IPS-NIHi7 (cell line): ENCODE results near the gene MRPS18B.

ENCODE experiments used
- DNase-seq: peaks from one replicate; pipeline ENCODE4 v3.0.0; 2012; ENCODE audit warnings: mixed read lengths; ENCODE audit errors: extremely low spot score

Gene MRPS18B

DNA sequence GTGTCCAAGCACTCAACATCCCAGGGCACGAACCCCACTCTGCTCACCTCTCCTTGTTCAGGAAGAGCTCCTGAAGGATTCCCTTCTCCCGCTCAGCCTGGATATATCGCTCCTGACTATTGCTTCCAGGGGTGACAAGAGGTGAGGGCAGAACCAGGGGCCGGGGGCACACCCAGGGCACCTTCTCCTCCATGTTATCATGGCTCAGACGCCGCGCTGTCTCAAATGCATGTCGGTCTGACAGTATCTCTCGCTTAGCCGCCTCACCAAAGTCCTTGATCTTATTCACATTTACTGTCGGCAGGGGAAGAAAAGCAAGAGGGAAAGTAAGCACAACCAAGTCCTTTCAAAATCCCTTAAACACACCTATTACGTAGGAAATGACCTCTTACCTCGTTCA lies 13.7 kb upstream of the MRPS18B start:
- DNase-seq, result no peak

DNA sequence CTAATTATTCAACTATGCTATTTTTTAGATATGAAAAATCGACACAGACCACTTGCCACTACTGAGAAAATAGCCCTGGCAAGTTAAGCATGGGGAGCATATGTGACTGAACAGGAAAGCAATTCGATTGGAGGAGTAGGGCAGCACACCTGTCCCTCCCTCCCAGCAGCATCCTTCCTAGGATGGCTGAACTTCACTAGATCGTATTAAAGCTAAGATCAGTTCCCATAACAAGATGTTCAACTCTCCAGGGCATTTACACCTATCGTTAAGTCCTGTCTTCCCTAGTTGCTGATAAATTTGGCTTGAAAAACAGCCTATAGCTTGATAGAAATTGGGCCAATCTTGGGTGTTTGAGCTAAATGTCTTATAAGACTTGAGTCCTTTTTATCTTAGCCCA lies 7.6 kb upstream of the MRPS18B start:
- DNase-seq, result no peak

DNA sequence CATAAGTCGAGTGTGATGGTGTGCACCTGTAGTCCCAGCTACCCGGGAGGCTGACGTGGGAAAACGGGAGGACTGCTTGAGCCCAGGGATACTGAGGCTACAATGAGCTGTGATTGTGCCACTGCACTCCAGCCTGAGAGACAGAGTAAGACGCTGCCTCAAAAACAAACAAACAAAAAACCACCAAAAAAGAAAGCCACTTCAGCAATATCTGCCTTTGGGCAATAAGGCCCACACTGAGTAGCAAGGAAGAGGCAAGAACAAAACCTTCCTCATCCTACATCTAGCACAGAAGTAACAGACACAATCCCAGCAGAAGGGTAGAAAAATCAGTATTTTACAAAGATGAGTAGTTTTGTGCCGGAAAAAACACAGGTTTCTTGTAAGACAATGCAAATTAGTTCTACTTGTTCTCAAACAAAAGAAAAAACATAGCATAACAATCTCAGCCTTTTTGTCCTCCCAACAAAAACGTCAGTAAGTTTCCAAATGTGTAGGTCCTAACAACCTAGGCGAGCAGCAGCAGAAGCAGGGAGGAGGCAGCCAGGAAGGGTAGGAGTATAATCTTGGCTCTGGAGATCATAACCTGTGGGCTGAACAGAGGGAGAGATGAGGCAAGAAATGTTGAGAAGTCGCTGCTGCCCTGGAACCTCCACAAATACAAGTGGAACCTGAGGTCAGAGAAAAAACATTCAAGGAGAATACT lies 6.3 kb upstream of the MRPS18B start:
- DNase-seq, result no peak

DNA sequence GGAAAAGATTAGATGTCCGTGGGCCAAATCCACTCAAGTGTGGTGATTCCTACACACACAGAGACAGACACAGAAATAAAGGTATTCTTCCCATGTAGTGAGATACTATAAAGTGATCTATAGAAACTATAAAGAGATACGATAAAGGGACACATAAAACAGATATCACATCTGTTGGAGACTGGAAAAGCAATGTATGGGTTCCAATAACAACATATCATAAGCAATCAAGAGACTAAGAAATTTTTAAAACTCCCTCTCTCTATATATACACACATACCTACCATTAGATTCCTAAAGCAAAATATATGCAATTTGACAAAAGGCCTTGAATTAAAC lies 5.8 kb upstream of the MRPS18B start:
- no peak for DNase-seq

DNA sequence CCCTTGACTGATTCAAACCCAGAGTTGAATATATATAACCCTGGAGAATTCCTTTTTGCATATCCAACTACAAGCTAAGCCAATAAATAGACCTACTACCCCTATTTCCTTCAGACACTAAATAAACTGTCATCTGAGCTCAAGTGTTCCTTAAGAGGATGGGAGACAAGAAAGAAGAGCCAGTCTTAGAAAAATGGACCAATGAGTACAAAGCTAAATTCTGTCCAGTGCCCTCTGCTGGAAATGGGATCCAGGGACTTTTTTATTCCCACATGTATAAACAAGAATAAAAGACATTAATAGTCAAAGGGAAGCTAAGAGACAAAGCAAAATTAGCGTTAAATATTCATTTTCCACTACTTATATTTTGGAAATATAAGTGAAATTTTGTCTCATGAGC lies 5.4 kb upstream of the MRPS18B start:
- DNase-seq, result no peak

DNA sequence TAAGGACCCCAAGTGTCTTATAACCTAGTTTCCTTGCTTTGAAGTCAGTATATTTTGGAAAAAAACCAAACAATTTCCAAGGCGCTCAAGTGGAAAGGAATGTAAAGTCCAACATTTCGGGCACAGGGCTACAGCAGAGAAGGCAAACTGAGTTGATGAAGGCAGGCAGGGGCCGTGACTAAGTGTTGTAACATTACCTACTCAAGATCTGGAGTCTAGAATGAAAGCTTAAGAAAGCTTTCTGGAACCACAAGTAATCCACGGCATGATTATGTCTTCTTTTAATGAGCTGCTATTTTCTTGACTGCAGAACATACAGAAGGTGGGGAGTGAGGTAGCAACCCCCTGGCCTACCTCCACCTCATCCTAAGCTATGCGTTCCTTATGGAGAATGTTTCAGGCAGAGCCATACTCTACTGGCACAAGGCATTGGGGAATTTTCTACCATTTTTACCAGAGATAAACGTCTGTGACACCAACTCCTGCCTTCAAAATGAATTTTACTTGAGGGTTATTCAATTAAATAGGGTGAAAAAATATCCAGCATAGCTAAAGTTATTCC lies 4.9 kb upstream of the MRPS18B start:
- no peak for DNase-seq

DNA sequence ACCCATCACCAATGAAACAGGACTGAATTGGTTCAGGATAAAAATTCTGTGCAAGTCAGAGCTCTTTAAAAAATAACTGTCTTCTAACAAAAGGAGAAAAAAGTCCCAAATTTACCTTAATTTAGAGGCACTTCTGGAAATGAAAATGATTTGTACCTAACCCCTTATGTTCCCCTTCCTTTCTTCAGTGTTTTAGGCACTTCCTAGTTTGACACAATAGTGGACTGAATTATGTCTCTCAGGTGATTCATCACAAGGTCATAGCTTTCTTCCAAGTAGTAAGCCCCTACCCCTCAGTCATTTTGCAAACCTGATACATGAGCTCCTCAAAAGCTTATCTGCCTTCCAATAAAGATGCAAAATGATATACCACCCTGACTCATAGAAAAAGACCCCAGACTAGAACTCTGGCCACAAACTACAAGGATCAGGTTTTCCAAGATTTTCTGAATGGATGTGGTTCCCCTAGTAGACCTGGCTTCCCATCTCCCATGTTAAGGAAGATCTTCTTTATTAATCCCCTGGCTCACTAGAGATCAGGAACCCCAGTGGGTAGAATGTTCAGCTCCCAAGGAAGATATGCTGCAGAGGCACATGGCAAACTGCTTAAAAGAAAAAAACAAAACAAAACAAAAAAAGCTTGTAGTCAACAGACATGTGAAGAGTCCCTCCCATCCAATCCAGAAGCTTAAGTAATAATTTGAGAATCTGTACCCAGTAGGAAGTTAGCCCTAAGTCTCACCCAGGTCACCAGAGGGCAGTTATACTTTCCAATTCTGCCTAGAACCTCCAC lies 4.2 kb upstream of the MRPS18B start:
- DNase-seq, result no peak

DNA sequence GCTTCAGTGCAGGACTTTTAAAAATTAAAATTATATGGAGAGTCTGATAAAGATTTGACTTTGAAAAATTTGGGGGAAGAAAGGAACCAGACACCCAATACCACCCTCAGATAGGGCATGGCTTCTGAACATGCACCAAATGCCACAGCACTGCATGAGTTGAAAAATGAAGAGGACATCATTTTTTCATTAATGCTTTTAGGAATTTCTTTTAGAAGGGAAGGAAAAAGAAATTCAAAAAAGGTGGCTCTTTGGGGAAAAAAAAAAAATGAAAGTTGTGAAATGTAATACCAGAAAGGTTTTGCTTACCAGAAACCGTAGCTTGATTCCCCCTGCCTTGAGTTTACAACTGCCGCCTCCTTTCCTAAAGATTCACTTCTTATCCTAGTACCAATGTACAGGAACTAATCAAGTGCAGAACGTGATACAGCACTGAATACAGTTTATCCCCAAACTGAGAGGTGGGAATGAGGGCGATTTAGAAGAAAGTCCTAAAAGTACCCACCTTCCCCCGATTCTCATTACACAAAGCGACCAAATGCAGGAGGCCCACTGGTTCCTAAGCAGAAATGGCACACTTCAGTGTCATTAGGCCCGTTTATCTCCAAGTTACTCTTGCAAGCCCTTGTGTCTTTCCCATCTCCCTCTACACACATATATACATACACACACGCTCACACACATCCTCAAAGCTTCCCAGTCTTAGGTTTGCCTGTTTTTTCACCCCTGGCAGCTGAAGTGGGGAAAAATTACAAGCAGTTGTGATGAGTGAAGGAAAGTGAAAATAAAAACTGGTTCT lies 3.4 kb upstream of the MRPS18B start:
- DNase-seq, result no peak

DNA sequence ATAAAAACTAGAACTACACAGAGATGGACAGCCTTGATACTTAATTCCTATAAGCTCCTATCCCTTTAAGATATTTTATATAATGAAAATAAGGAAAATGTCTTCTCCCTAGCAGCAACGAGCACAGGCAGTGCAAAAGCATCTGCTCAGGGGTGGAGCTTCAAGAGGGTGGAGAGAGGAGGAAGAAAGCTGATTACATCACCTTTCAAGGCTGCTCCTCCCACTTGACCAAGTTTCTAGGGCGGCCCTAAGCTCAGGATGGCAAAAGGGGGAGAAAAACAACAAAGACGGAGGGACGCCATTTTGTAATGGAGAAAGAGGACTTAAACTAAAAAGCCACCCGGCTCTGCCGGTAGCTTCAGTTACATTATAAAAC lies 2.8 kb upstream of the MRPS18B start:
- peak; percentile 81 for DNase-seq

DNA sequence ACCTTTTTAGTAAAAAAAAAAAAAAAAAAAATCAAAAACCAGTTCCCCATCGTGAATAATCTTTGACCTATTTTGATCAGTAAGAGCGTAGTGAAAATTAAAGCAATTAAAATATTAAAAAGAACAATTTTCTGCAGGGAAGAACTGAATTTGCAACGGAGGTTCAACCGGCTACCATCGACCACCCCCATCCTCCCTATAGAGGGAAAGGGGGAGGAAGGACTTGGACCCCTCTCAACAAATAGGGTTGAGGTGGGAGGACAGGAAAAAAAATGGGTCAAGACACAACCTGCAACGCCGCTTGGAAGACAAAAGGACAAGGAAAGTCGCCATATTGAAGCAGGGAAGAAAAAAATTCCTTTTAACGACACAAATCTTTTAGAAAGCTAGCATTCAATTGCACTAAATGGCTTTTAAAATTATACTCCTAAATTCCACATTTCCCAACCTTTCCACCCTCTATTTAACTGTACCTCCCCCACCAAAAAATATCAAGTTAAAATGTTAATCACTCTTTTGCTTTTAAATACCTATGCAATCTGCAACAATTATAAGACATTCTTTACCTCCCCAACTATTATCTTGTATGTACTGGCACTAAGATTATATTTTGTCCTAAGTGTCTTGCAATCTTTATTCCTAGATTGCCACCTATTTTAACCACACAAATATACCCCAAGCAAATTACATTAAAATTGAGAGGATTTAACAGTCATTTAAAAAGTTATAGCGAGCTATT lies 2.3 kb upstream of the MRPS18B start:
- peak; percentile 55 for DNase-seq

DNA sequence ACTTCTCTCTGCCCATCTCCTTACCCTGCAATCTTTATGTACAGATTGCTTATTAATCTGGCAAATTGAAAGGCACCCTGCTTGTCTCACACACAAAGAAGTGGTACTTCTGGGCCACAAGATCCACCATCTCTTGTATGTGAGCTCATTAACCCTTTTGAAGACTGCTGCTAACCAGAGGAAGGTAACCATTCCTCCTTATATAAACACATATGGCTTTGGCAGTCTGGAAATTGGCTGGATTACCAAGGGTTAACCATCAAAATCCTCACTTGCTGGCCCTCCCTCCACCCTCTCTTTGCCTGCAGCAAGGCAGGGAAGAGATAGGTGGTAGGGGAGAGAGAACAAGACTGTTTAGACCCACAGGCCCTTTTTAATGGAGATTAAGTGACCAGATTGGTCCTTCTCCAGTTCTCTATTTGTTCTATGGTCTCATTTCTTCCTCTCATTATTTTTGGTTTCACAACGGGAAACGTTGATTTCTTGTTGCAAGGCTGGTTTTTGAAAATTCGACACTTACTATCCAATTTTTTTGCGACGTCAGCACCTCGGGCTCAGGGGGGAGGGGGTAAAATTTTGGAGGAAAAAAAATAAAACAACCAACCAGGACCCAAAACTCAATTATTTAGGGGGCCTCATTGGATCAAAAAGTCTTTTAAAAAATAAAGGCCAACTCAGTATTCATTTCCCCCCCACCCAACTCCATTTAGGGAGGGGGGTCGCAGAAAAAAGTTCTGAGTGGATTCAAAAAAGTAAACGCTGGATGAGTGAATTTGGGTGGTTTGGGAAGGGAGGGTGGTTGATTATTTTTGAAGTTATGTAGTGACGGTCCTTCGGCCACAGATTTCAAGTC lies 1.5 kb upstream of the MRPS18B start:
- DNase-seq, result no peak

DNA sequence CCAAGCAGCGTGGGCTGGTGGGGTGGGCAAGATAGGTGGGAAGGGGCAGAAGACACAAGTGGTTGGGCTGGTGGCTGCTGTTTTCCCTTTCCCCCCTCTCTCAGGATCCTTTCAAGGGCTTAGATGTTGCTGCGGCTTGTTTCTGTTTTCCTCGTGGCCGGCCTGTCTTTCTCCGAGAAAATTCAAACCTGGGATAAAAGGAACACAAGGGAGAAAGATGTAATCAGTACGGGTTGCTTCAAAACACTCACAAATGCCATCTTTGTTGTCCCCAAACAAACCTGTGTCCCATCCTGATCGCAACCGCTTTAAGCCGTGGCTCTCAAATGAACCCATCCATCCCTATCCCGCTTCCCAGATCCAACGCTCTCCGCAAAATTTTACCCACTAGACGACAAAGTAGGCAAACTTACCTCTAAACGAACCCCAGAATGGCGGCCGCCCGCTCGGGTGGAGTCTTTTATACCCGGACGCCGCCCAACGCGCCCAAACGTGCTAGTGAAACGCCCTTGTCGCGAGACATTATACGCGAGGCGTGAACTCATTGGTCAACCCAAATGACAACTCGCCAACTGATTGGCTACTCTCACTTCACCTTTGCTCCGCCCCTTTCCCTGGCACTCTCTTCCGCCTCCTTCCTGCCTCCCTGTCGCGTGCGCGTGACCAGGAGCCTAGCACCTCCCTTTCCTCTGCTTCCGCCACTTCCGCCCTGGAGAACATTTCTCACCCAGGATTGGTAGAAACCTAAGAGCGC lies 652 bp upstream of the MRPS18B start, which contains the start of gene PPP1R10:
PPP1R10 (minus strand) TSS at position 433 of the 754 bp plus-strand sequence. CDS start 7,299 bp downstream, outside the sequence.
- DNase-seq, result peak; percentile 94

DNA sequence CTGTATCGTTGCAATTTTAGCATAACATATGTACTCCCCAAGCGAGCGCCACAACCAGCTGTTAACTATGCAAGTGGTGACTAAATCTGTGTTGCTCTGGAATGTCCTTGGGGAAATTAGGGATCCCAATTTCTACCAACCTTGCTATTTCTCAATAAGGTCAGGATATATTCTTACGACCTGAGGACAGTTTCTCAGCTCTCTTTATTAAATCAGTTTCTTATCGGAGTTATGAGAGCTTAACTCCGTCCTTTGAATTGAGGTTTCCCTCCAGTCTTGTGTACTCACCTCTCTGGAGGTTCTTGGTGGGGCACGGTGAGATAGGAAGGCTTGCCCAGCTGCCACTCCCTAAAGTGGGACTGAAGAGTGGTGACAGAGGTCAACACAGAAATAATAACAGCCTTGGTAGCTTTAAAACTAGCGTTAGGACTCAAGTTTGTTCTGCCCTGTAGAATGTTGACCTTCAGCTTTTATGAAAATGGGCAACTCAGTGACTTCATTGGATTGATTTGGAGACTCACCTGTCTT lies 694 bp downstream of the MRPS18B start:
- no peak for DNase-seq

DNA sequence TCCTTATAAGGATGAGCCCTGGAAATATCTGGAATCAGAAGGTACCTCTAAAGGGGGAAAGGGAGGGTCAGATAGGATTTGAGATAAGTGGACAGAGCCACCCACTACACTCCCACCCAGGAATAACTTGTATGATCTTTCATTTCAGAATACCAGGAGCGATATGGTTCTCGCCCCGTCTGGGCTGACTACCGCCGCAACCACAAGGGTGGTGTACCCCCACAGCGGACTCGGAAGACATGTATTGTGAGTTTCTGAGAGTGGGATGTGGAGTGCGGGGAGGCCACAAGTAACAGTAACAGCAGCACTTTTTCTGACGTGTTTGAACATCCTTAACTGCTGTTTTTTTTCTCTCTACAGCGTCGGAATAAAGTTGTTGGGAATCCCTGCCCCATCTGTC lies 1.9 kb downstream of the MRPS18B start:
- no peak for DNase-seq

DNA sequence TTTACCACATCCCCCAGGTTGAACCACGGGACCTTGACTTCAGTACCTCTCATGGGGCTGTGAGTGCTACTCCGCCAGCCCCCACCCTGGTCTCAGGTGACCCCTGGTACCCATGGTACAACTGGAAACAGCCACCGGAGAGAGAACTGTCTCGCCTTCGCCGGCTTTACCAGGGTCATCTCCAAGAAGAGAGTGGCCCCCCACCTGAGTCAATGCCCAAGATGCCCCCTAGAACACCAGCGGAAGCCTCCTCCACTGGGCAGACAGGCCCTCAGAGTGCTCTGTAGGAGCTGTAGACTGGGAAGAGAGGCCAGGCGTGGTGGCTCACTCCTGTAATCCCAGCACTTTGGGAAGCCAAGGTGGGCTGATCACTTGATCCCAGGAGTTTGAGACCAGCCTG lies 7.9 kb downstream of the MRPS18B start:
- no peak for DNase-seq

DNA sequence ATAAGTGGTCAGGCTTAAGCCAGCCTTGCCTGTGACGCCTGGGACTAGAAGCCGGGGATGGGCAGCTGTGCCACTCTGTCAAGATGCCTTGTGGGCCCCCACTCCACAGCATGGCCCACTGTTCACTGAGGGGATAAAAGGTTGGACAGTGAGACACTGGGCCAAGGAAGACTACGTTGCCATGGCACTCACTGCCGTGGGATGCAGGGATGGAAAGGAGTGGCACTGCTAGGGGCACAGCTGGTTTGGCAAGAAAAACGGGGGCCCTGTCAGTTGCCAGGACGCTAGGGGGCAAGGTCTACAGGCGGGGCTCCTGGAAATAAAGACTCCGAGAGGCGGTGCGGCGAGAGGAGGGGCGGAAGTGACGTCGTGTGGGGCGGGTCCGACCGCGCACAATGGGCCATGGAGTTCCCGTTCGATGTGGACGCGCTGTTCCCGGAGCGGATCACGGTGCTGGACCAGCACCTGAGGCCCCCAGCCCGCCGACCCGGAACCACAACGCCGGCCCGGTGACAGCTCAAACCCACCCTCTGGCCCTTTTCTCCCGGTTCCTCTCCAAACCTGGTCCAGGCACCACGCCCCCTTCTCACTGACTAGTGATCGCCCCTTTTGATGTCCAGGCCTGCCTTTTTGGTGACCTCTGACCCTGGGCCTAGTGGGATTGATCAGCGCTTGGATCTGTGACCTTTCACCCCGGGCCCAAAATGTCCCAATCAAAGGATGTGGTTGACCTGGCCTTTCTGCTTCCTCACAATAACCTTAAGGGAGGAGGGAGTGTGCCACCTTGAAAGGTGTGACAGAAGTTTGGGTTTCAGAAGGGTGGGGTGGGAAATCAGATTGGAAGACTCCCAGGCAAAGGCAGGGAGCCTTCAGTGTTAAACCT lies 9.1 kb downstream of the MRPS18B start, which contains the start of gene ATAT1:
ATAT1 (plus strand) TSS at position 391 of the 883 bp plus-strand sequence.
- DNase-seq, result peak; percentile 91

DNA sequence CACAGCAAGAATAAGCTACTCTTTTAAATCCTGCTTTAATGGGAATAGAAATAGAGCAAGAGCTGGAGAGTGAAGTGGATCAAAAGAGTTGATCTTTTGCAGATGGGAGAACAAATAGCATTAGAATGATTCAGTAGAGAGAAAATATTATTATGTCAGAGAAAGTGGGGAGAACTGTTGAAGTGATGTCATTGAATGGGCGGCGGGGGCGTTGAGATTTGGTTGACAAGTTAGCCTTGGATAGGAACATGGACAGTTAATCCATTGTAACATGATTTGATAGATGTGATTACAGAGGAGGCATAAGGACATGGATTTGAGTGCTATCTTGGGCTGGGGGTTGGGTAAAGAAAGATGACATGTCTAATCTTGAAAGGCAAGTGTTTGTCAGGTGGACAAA lies 18.2 kb downstream of the MRPS18B start:
- DNase-seq, result no peak

DNA sequence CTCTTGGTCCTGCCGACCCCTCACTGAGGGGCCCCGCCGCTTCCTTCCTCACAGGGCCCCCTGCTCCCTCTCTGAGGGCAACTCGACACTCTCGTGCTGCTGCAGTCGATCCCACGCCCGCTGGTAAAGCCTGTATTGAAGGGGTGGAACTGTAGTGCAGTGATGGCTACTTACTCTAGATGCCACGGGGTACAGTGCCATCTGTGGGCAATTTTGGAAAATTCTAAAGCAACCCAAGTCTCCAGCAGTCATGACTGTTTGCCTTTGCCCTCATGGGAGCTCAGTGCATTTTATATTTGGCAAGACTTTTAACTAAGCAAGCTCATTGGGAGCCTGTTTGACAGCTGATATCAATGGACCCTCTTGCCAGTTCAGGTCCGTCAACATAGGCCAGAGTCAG lies 22.8 kb downstream of the MRPS18B start:
- no peak for DNase-seq

DNA sequence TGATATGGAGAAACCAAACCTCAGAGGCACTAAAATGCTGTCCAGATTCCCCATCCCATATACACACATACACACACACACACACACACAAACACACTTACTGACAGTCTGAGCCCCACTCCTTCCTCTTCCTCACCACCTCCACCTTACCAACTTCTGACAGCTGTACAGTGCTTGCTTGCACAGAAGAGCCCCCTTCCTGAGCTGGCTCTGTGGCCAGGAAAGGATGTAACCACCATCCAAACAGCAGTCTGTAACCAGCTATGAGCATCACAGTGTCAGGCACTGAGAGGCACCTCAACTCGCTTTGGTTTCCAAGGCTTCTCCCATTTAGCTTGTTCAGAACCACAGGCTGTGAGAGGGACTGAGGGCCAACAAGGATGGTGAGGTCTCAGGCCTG lies 23.4 kb downstream of the MRPS18B start:
- no peak for DNase-seq
